ENCODE measurements around the gene PANK4. TPM values are rescaled to one million over a fixed set of nuclear protein-coding genes. Genes with fewer than 3 reads are reported as not detected.

PANK4 gene
- total and polyA plus RNA-seq, 2 of the 8 experiments (the other 6 are each of a cell fraction or from before 2014, with no cell fraction given), result 20.1 to 29.7 TPM

DNA sequence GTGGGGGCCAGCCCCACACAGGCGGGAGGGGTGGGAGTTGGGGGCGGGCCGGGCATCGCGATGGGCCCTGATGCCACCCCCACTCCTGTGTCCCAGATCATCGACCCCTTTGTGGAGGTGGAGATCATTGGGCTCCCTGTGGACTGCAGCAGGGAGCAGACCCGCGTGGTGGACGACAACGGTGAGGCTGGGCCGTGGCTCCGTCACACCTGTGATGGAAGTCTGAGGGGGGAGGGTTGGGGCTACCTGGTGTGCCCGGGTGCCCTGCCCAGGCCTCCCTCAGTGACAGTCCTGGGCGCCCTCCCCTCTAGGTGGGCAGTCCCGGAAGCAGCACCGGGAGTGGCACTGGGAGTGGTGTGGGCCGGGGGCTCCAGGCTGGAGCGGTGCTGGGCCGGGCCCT lies 27.7 kb downstream of the PANK4 start:
- no peaks in the 10 kb centered on the region for H3K4me1 ChIP-seq (replicated peaks in 1 of 4; ENCODE audit: control insufficient read depth in 3 of 4, insufficient read depth in 4 of 4, low read length in 3 of 4)
- no peak overlapping the region for H3K4me3 ChIP-seq (ENCODE audit: extremely low read depth in 1 of 4, insufficient read depth in 2 of 4, low read depth in 3 of 4, low read length in 4 of 4)
- no peaks in the 10 kb centered on the region for H3K36me3 ChIP-seq (ENCODE audit: control insufficient read depth in 2 of 4, insufficient read depth in 4 of 4, low read length in 3 of 4)
- no peaks in the 10 kb centered on the region for H3K23me2 ChIP-seq (ENCODE audit: low read depth, low read length)
- no peak overlapping the region for H2AK5ac ChIP-seq (ENCODE audit: low read depth, low read length)
- no peak overlapping the region for H3K9ac ChIP-seq (replicated peaks in 1 of 4; ENCODE audit: extremely low read depth in 1 of 4, low read depth in 3 of 4, low read length in 3 of 4)
- CTCF ChIA-PET (ENCODE audit: partially characterized antibody), result interaction anchor here (0.6 kb wide), 1 partner anchor 55 kb away, joined by 3 read pairs; no protein-coding TSS in a partner anchor
- FAIRE-seq (no peak), DNase-seq (ENCODE audit: low read depth in 1 of 2, low spot score in 2 of 2) (no peak)
- peaks cover 0 to 6% of the 10 kb centered on the region in 2 experiments for H4K20me1 ChIP-seq (replicated peaks in 1 of 2; ENCODE audit: control insufficient read depth in 1 of 2, insufficient read depth in 2 of 2, low read length in 2 of 2)
- no peak overlapping the region for H2BK15ac ChIP-seq (ENCODE audit: low read length)
- no peak overlapping the region; the same call in 1 of the 2 replicates for H4K8ac ChIP-seq (ENCODE audit: extremely low read depth, insufficient read depth, low read length)
- H2BK20ac ChIP-seq (ENCODE audit: low read length), result no peak overlapping the region
- H3K27ac ChIP-seq (ENCODE audit: low read depth, low read length), result no peak overlapping the region
- TF ChIP-seq TAF1 (IDR thresholded peaks at IDR 0.05; ENCODE audit: low read depth, low read length) (no peak), NANOG (IDR thresholded peaks at IDR 0.05; ENCODE audit: insufficient read depth, low read depth, low read length, poor library complexity, severe bottlenecking) (no peak), POU5F1 (IDR thresholded peaks at IDR 0.05; ENCODE audit: low read depth, low read length) (no peak), POLR2AphosphoS5 (IDR thresholded peaks at IDR 0.05; ENCODE audit: low read depth, low read length) (no peak), RBBP5 (IDR thresholded peaks at IDR 0.05; ENCODE audit: borderline replicate concordance, low read depth, low read length) (no peak), YY1 (IDR thresholded peaks at IDR 0.05; ENCODE audit: low read depth, low read length) (no peak), BACH1 (IDR thresholded peaks at IDR 0.05; ENCODE audit: low read length) (no peak)
- no peak overlapping the region for H2AFZ ChIP-seq (ENCODE audit: low read length)
- no peak overlapping the region for H2BK5ac ChIP-seq (ENCODE audit: low read depth, low read length)
- no peak overlapping the region for H3K4me2 ChIP-seq (ENCODE audit: insufficient read depth in 1 of 2, low read depth in 2 of 2, low read length in 2 of 2)
- H3K18ac ChIP-seq (ENCODE audit: extremely low read depth, low read length), result no peak overlapping the region
- H2BK12ac ChIP-seq (ENCODE audit: low read depth, low read length), result no peak overlapping the region
- no peaks in the 10 kb centered on the region for H3K79me2 ChIP-seq (ENCODE audit: control insufficient read depth in 1 of 2, insufficient read depth in 2 of 2, low read length in 2 of 2)
- 85% methylated on average over 6 of the region's 19 CpGs; no CpG with 5 or more reads in 1 of the 2 experiments for WGBS, 2 experiments (ENCODE audit: extremely low coverage in 1 of 2, insufficient coverage in 1 of 2, insufficient read length in 1 of 2, insufficient replicate concordance in 2 of 2, low coverage in 1 of 2, low lambda C conversion rate in 2 of 2, missing lambda C conversion rate in 1 of 2)
- H3K4ac ChIP-seq (replicated peaks; ENCODE audit: insufficient read length, low read depth, low read length), result no peak overlapping the region
- no peaks in the 10 kb centered on the region for H3K79me1 ChIP-seq (ENCODE audit: low read depth, low read length)
- H3K14ac ChIP-seq (ENCODE audit: insufficient read length), result no peak overlapping the region
- H4K5ac ChIP-seq (ENCODE audit: insufficient read length, low read depth, low read length), result no peak overlapping the region
- POLR2A ChIA-PET (ENCODE audit: partially characterized antibody), result no interaction called here
- H3K27me3 ChIP-seq (replicated peaks in 1 of 4; ENCODE audit: control insufficient read depth in 3 of 4, extremely low read depth in 1 of 4, insufficient read depth in 3 of 4, low read length in 3 of 4), result peaks cover 0 to 11% (median 3%) of the 10 kb centered on the region in 4 experiments; a peak in 3 of 7 replicates
- no peak overlapping the region for H3K23ac ChIP-seq (ENCODE audit: insufficient read length)
- H3K56ac ChIP-seq (replicated peaks; ENCODE audit: insufficient read length, low read depth, low read length), result no peak overlapping the region
- H2BK120ac ChIP-seq (replicated peaks; ENCODE audit: low read depth, low read length), result no peak overlapping the region
- no peak overlapping the region for H4K91ac ChIP-seq (replicated peaks; ENCODE audit: insufficient read length, low read length)
- no peaks in the 10 kb centered on the region for H3K9me3 ChIP-seq (ENCODE audit: insufficient read depth in 2 of 2, low read depth in 1 of 2, low read length in 1 of 2)

Data from H1 (cell line).